Measurements from ENCODE around the gene KIF14.
"Not testable (repeated sequence)": the region's sequence is repeated elsewhere in the genome, so short reads cannot be mapped to it uniquely, and the experiment has no call there.

KIF14 gene

DNA sequence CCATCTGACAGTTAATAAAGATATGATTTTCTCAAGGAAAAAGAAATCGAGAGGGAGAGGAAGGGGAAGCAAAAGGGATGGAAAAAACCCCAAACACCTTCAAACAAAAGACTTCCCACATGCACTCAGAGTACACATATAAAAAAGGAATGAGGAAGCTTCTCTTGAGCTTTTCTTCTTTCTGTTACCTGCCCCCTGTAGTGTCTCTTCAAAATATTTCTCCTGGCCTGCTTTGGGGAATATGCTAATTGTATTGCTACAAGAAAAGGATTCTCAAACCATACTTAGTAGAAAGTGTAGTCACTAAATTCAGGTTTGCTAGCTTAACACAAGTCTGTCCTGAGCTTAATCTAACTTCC lies 58.7 kb downstream of the KIF14 start:
- H3K27ac ChIP-seq (ENCODE audit: low read depth, low read length), result no peak overlapping the region
- no peak overlapping the region for H3K4me3 ChIP-seq (ENCODE audit: low read length)
- H3K36me3 ChIP-seq (ENCODE audit: control insufficient read depth, low read length), result peaks cover 28% of the 10 kb centered on the region

DNA sequence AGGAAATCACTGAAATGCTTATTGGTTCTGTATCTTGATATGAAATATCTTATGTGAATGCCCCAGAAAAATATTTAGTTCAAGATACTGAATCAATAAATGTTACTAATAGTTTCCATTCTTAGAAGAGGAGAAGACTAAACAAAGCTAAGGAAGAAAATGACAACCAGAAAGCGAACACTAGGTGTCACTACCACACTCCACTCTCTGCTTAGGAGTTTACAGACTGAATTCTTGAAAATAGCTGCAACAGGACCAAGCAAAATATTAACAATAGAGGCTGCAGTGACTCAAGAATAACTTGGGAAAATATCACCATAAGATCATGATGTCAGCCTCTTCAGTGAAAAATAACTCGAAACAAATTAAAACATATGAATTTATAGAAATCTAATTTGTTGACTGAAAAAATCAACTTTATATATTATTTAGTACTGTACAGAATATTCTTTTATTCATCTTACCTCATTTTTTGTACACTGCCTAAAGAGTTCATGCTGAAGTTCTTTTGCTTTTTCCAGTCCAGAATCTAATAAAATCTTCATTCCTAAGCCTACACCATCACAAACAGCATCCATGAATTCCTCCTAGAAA lies 61.6 kb downstream of the KIF14 start:
- TF ChIP-seq EZH2phosphoT487 (IDR thresholded peaks at IDR 0.05; ENCODE audit: borderline replicate concordance, low read length), result no peak
- TF ChIP-seq, protein P1, sequence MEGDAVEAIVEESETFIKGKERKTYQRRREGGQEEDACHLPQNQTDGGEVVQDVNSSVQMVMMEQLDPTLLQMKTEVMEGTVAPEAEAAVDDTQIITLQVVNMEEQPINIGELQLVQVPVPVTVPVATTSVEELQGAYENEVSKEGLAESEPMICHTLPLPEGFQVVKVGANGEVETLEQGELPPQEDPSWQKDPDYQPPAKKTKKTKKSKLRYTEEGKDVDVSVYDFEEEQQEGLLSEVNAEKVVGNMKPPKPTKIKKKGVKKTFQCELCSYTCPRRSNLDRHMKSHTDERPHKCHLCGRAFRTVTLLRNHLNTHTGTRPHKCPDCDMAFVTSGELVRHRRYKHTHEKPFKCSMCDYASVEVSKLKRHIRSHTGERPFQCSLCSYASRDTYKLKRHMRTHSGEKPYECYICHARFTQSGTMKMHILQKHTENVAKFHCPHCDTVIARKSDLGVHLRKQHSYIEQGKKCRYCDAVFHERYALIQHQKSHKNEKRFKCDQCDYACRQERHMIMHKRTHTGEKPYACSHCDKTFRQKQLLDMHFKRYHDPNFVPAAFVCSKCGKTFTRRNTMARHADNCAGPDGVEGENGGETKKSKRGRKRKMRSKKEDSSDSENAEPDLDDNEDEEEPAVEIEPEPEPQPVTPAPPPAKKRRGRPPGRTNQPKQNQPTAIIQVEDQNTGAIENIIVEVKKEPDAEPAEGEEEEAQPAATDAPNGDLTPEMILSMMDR (IDR thresholded peaks at IDR 0.05; ENCODE audit: low read depth, low read length, poor library complexity, severe bottlenecking), result peak; percentile 81
- Histone ChIP-seq H3K9me3 (ENCODE audit: control insufficient read depth, insufficient read depth, low read length) (no peaks in the 10 kb centered on the region), H3K79me2 (ENCODE audit: control insufficient read depth, low read length) (no peaks in the 10 kb centered on the region), H3K4me2 (ENCODE audit: low read length) (no peak overlapping the region), H3K4me3 (ENCODE audit: low read length) (no peak overlapping the region), H4K20me1 (ENCODE audit: control insufficient read depth, insufficient read depth, low read depth, low read length) (no peaks in the 10 kb centered on the region), H3F3A (ENCODE audit: control insufficient read depth, insufficient read depth) (no peaks in the 10 kb centered on the region), H3K9me2 (replicated peaks; ENCODE audit: control insufficient read depth, low read length) (no peaks in the 10 kb centered on the region), H3K27ac (ENCODE audit: low read depth, low read length) (no peak overlapping the region), H3K36me3 (ENCODE audit: control insufficient read depth, low read length) (peaks cover 16% of the 10 kb centered on the region), H3K4me1 (ENCODE audit: control insufficient read depth, low read length) (peaks cover 6% of the 10 kb centered on the region), H3K27me3 (ENCODE audit: control insufficient read depth, low read length) (no peaks in the 10 kb centered on the region)

More for the DNA sequence above, 58.7 kb downstream of the KIF14 start:
- Histone ChIP-seq H3K4me2 (ENCODE audit: low read length) (no peak overlapping the region), H3K79me2 (ENCODE audit: control insufficient read depth, low read length) (no peaks in the 10 kb centered on the region), H3F3A (ENCODE audit: control insufficient read depth, insufficient read depth) (no peaks in the 10 kb centered on the region), H3K9me3 (ENCODE audit: control insufficient read depth, insufficient read depth, low read length) (no peaks in the 10 kb centered on the region), H3K4me1 (ENCODE audit: control insufficient read depth, low read length) (peaks cover 6% of the 10 kb centered on the region), H3K9me2 (replicated peaks; ENCODE audit: control insufficient read depth, low read length) (no peaks in the 10 kb centered on the region), H3K27me3 (ENCODE audit: control insufficient read depth, low read length) (no peaks in the 10 kb centered on the region), H4K20me1 (ENCODE audit: control insufficient read depth, insufficient read depth, low read depth, low read length) (no peaks in the 10 kb centered on the region)
- TF ChIP-seq, protein P1 (IDR thresholded peaks at IDR 0.05; ENCODE audit: low read depth, low read length, poor library complexity, severe bottlenecking), result no peak
- TF ChIP-seq EZH2phosphoT487 (IDR thresholded peaks at IDR 0.05; ENCODE audit: borderline replicate concordance, low read length), result no peak

DNA sequence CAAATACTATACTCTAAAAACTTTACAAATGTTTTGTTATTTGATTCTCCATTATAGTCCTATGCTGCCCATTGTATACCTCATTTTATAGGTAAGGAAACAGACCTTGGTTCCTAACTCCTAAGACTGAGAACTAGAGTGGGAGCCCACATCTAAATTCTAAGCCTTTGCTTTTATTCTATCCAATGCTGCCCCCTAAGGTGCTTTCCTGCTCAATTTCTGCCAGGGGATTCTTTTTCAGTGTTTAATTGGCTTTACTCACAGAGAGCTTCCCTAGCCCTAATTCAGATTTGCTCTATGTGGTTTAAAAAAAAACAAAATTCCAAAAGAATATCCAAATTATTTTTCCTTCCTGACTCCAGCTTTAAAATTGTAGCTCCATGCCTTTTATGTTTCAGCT lies 64.5 kb downstream of the KIF14 start:
- no peaks in the 10 kb centered on the region for H3K4me1 ChIP-seq (ENCODE audit: control insufficient read depth, low read length)
- TF ChIP-seq, protein P1 (IDR thresholded peaks at IDR 0.05; ENCODE audit: low read depth, low read length, poor library complexity, severe bottlenecking), result no peak
- no peak for TF ChIP-seq EZH2phosphoT487 (IDR thresholded peaks at IDR 0.05; ENCODE audit: borderline replicate concordance, low read length)
- H3K9me3 ChIP-seq (ENCODE audit: control insufficient read depth, insufficient read depth, low read length), result no peaks in the 10 kb centered on the region
- no peaks in the 10 kb centered on the region for H4K20me1 ChIP-seq (ENCODE audit: control insufficient read depth, insufficient read depth, low read depth, low read length)
- H3K9me2 ChIP-seq (replicated peaks; ENCODE audit: control insufficient read depth, low read length), result no peaks in the 10 kb centered on the region
- no peak overlapping the region for H3K4me2 ChIP-seq (ENCODE audit: low read length)
- H3K4me3 ChIP-seq (ENCODE audit: low read length), result no peak overlapping the region
- no peaks in the 10 kb centered on the region for H3K27me3 ChIP-seq (ENCODE audit: control insufficient read depth, low read length)
- no peak overlapping the region for H3K27ac ChIP-seq (ENCODE audit: low read depth, low read length)
- peaks cover 19% of the 10 kb centered on the region for H3K36me3 ChIP-seq (ENCODE audit: control insufficient read depth, low read length)
- H3F3A ChIP-seq (ENCODE audit: control insufficient read depth, insufficient read depth), result no peaks in the 10 kb centered on the region
- H3K79me2 ChIP-seq (ENCODE audit: control insufficient read depth, low read length), result no peaks in the 10 kb centered on the region

DNA sequence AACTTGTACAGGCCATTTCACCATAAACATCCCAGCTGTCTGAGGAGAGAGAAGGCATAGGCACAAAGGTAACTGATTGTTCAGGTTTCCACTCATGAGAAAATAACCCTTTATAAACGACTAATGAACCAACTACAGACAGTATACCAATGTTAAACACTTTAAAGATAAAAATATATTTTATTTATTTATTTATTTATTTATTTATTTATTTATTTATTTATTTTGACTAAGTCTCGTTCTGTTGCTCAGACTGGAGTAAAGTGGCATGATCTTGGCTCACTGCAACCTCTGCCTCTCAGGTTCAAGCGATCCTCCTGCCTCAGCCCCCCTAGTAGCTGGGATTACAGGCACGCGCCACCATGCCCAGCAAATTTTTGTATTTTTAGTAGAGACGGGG lies 67.8 kb downstream of the KIF14 start:
- H3K4me3 ChIP-seq (ENCODE audit: low read length); H4K20me1 ChIP-seq (ENCODE audit: control insufficient read depth, insufficient read depth, low read depth, low read length); H3K27me3 ChIP-seq (ENCODE audit: control insufficient read depth, low read length); H3K9me3 ChIP-seq (ENCODE audit: control insufficient read depth, insufficient read depth, low read length); H3K36me3 ChIP-seq (ENCODE audit: control insufficient read depth, low read length); H3K4me1 ChIP-seq (ENCODE audit: control insufficient read depth, low read length); H3F3A ChIP-seq (ENCODE audit: control insufficient read depth, insufficient read depth); H3K4me2 ChIP-seq (ENCODE audit: low read length); H3K79me2 ChIP-seq (ENCODE audit: control insufficient read depth, low read length); H3K27ac ChIP-seq (ENCODE audit: low read depth, low read length); H3K9me2 ChIP-seq (replicated peaks; ENCODE audit: control insufficient read depth, low read length): not testable (repeated sequence)

Measured in DOHH2 (cell line).